GM19328 (cell line): ENCODE data around the gene CASS4.
"Not testable (repeated sequence)": the region's sequence is repeated elsewhere in the genome, so short reads cannot be mapped to it uniquely, and the experiment has no call there.

Source experiments
- ATAC-seq: cut with Tn5 transposase; IDR thresholded peaks from one replicate; pipeline ENCODE4 v1.9.1; 2021; ENCODE audit warnings: mild to moderate bottlenecking, moderate library complexity; ENCODE audit not compliant: unreplicated experiment

CASS4 gene

GRCh38 chr20:56391596-56392131, 20.4 kb upstream of the CASS4 start:
- ATAC-seq, result peak; percentile 20

- ATAC-seq, result peak; percentile 94
These were observed 19.8 kb upstream of the CASS4 start, which contains the start of the genes AURKA and CSTF1 for GRCh38 chr20:56392132-56392880. Gene AURKA (minus strand): TSS chr20:56392215. CDS start chr20:56388197, 4,018 bp downstream. Gene CSTF1 (plus strand): TSS chr20:56392645. CDS start chr20:56395553, 2,908 bp downstream.

GRCh38 chr20:56392881-56393482, 19.1 kb upstream of the CASS4 start:
- no peak for ATAC-seq

- ATAC-seq, result no peak
These were observed 18.4 kb upstream of the CASS4 start for GRCh38 chr20:56393653-56394052.

GRCh38 chr20:56395166-56395565, 16.9 kb upstream of the CASS4 start:
- no peak for ATAC-seq

- no peak for ATAC-seq
These were observed 11.9 kb upstream of the CASS4 start for GRCh38 chr20:56400001-56400640.

- ATAC-seq, result no peak
These were observed 8.6 kb upstream of the CASS4 start for GRCh38 chr20:56403465-56403864.

GRCh38 chr20:56405356-56405755, 6.7 kb upstream of the CASS4 start:
- ATAC-seq, result not testable (repeated sequence)

- no peak for ATAC-seq
These were observed 5.2 kb upstream of the CASS4 start for GRCh38 chr20:56406910-56407309.

- ATAC-seq, result no peak
These were observed 2.5 kb upstream of the CASS4 start for GRCh38 chr20:56409521-56409920.

- ATAC-seq, result no peak
These were observed 2.1 kb upstream of the CASS4 start for GRCh38 chr20:56409956-56410355.

- not testable (repeated sequence) for ATAC-seq
These were observed 773 bp upstream of the CASS4 start for GRCh38 chr20:56411287-56411686.

GRCh38 chr20:56412473-56412790, 372 bp downstream of the CASS4 start:
- no peak for ATAC-seq

GRCh38 chr20:56412949-56413348, 889 bp downstream of the CASS4 start:
- no peak for ATAC-seq

GRCh38 chr20:56414842-56415765, 3.0 kb downstream of the CASS4 start:
- ATAC-seq, result no peak

- ATAC-seq, result no peak
These were observed 5.3 kb downstream of the CASS4 start for GRCh38 chr20:56417402-56417801.

- no peak for ATAC-seq
These were observed 5.9 kb downstream of the CASS4 start for GRCh38 chr20:56417911-56418310.

- no peak for ATAC-seq
These were observed 6.4 kb downstream of the CASS4 start for GRCh38 chr20:56418385-56418861.

- no peak for ATAC-seq
These were observed 8.0 kb downstream of the CASS4 start for GRCh38 chr20:56420028-56420427.

- no peak for ATAC-seq
These were observed 9.1 kb downstream of the CASS4 start for GRCh38 chr20:56420940-56421688.
